SK-N-MC (cell line): ENCODE results near the gene ERMN.
"Not testable (repeated sequence)": the region's sequence is repeated elsewhere in the genome, so short reads cannot be mapped to it uniquely, and the experiment has no call there.

Experiments used
- EZH2 ChIP-seq: fragments of 200-600 bp; sonication (generic); IDR thresholded peaks from one replicate; pipeline ENCODE4 v1.6.1; 2017; ENCODE audit warnings: antibody characterized with exemption
- FOXP2 ChIP-seq: optimal IDR thresholded peaks from 2 replicates; pipeline ENCODE3; 2011; ENCODE audit warnings: mild to moderate bottlenecking, moderate library complexity; ENCODE audit not compliant: insufficient read depth; ENCODE audit errors: extremely low read length, control extremely low read depth
- POLR2AphosphoS5 ChIP-seq: IDR thresholded peaks from 2 replicates; pipeline ENCODE4 v1.6.1; 2012; ENCODE audit warnings: mild to moderate bottlenecking, low read depth, low read length, borderline replicate concordance

- TF ChIP-seq POLR2AphosphoS5, EZH2, FOXP2: not testable (repeated sequence)
Measured at GRCh38 chr2:157341381-157341780, 15.8 kb upstream of the ERMN start.
